NAMALWA (cell line): ENCODE measurements around the gene ADORA2B.
"Not testable (repeated sequence)": the region's sequence is repeated elsewhere in the genome, so short reads cannot be mapped to it uniquely, and the experiment has no call there.

Experiments
- DNase-seq: peaks from one replicate; pipeline ENCODE4 v3.0.0-alpha.2; 2015; ENCODE audit warnings: low spot score

The ADORA2B gene

GRCh38 chr17:15955793-15956541, 11.0 kb downstream of the ADORA2B start:
- DNase-seq = no peak

- DNase-seq = no peak
These were observed 12.3 kb downstream of the ADORA2B start for GRCh38 chr17:15957206-15957605.

- no peak for DNase-seq
These were observed 12.8 kb downstream of the ADORA2B start for GRCh38 chr17:15957608-15958307.

- DNase-seq = no peak
These were observed 13.5 kb downstream of the ADORA2B start for GRCh38 chr17:15958484-15958854.

GRCh38 chr17:15963670-15964110, 18.8 kb downstream of the ADORA2B start:
- no peak for DNase-seq

- DNase-seq = no peak
These were observed 20.6 kb downstream of the ADORA2B start for GRCh38 chr17:15965528-15965927.

GRCh38 chr17:15966183-15966878, 21.4 kb downstream of the ADORA2B start:
- no peak for DNase-seq

- DNase-seq = no peak
These were observed 21.9 kb downstream of the ADORA2B start for GRCh38 chr17:15966879-15967248.

- DNase-seq = no peak
These were observed 22.9 kb downstream of the ADORA2B start for GRCh38 chr17:15967706-15968399.

GRCh38 chr17:15969463-15969862, 24.5 kb downstream of the ADORA2B start:
- DNase-seq = no peak

GRCh38 chr17:15970500-15970899, 25.6 kb downstream of the ADORA2B start:
- no peak for DNase-seq

GRCh38 chr17:15971098-15971678, 26.3 kb downstream of the ADORA2B start:
- DNase-seq = no peak

GRCh38 chr17:15971882-15972281, 27.0 kb downstream of the ADORA2B start:
- DNase-seq = no peak

- no peak for DNase-seq
These were observed 27.6 kb downstream of the ADORA2B start for GRCh38 chr17:15972497-15972951.

- DNase-seq = no peak
These were observed 28.1 kb downstream of the ADORA2B start for GRCh38 chr17:15973016-15973415.

- no peak for DNase-seq
These were observed 28.9 kb downstream of the ADORA2B start for GRCh38 chr17:15973834-15974233.

GRCh38 chr17:15977894-15978293, 33.0 kb downstream of the ADORA2B start:
- no peak for DNase-seq

- no peak for DNase-seq
These were observed 33.7 kb downstream of the ADORA2B start for GRCh38 chr17:15978606-15979005.

GRCh38 chr17:15979013-15979412, 34.1 kb downstream of the ADORA2B start:
- DNase-seq = not testable (repeated sequence)

- no peak for DNase-seq
These were observed 36.3 kb downstream of the ADORA2B start for GRCh38 chr17:15981208-15981607.

- no peak for DNase-seq
These were observed 37.0 kb downstream of the ADORA2B start for GRCh38 chr17:15981646-15982580.
